GM19025 (cell line): ENCODE results near the gene BTLA.
A peak's percentile ranks its signal among the peaks of the same experiment; 100 is the strongest.
"Not testable (repeated sequence)": the region's sequence is repeated elsewhere in the genome, so short reads cannot be mapped to it uniquely, and the experiment has no call there.

Experiments used
- ATAC-seq: cut with Tn5 transposase; IDR thresholded peaks from one replicate; pipeline ENCODE4 v1.9.1; 2021; ENCODE audit warnings: mild to moderate bottlenecking, low read depth, moderate library complexity; ENCODE audit not compliant: unreplicated experiment

The BTLA gene

DNA sequence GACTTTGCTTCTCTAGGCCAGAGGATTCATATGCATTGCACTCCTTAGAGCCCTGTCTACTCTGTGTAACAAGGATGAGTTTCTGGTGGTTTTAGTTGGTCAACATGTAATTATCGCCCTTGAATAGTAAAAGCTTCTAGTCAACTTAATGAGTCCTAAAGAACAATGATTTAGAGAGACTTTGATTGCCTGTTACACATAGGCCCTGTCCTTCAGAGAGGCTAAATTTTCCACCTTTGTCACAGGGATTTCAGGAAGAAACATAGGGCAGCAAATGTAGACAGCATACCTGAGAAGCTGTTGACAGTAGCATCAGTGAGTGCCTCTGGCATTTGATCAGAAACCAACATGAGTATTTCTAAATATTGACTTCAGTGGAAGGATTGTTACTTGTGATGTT is 7.1 kb downstream of the BTLA start:
- ATAC-seq = no peak

DNA sequence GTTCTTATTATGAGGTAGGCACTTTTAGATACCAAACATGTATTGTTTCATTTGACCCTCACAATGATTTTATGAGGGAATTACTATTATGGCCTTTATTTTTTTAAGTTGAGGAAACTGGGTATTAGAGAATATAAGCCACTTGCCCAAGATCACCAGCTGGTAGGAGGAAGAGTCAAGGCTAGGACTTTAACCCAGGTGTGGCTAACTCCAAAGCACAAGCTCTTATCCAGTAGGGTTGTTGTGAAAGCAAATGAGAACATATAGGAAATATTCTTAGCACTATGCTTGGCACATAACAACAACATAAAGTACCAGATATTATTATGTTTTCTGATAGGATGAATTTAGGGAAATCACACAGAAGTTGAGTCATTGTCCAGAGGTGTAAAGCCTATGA is 7.9 kb downstream of the BTLA start:
- ATAC-seq = no peak

DNA sequence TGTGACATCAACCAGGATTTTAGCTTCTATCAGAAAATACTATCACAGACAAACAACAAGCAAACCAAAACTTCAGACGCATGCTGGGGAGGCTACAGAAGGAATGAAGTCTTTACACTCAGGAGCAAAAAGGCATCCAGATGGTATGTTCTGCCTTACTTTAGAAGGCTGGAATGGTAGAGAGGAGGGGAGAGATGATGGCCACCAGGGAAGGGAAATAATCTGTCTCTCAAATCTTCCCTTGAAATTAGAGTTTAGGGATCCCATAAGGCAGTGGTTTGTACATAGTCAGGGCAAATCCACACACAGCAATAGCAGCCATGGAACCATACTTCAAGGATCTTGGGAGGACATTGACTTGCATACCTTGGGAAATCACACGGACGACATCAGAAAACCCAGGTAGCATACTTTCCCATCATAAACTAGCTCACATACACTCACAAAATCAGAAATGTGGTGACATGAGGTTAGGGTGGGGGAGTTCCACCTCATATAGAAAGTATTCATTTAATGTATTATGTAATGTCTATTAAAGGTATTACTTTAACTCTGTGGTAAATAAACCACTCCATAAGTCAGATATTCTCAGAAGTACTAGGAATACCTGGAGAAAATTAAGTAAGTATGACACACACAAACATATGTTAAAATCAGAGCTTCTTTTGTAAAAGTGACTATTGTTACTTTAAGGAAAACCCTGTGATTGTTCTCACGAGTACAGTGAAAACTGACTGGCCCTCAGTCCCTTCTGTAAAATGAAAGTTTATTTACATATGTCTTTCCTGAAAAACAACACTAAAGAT is 9.4 kb downstream of the BTLA start:
- ATAC-seq = peak; percentile 57

DNA sequence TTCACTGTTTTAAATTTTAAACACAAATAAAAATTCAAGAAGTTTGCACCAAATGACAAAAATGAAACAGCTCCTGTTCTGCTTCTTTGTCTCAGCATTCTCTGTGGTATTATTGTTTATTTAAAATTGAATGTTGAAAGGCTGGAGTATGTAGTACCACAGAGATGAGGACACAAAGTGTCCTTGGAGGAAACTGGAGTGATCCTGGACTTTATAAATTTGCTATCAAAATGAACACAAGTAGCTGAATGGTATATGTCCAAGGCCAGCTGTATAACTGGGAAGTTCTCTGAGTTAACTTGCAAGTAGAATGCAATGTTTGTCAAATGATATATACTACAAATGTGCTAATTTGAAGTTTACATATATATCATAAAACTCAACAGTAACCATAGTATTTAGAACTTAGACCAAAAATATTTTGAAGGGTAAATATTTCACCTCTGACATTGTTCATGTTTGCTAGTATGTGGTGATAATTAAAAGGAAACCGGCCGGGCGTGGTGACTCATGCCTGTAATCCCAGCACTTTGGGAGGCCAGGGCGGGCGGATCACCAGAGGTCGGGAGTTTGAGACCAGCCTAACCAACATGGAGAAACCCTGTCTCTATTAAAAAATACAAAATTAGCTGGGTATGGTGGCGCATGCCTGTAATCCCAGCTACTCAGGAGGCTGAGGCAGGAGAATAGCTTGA is 12.3 kb downstream of the BTLA start:
- no peak for ATAC-seq

DNA sequence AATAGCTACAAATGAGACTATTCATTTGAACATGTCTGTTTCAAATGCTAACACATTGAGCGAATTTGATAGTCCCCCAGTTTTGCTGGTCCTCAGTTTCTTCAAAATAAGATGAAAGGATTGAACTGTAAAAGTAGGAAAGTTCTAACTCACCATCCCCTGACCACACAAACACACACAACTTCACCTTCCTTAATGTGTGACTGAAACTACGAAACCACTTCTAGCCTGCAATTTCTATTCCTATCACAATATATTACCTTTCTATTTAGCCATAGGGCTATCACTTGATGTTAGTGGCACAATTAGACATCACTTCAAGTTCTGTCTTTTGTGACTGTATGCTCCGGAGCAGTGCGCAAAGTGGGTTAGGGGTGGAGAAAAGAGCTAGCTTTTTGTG is 14.9 kb downstream of the BTLA start:
- ATAC-seq = no peak

DNA sequence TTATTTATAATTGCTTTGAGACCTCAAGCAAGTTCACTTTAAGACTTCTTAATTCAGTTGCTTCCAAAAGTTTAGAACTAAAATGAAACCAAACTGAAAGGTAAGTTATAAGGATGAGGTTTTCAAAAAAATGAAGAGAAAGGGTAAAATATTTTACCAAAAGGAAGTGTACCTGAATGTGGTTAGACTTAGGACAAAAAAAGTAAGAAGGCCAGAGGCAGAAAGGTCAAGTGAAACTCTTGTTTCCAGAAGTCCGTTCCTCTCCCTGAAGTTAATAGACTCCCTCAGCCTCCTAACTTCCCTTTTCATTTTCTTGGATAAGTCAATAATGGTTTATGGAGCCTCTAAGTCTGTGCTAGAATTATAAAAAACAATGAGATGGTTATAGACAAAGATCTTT is 16.6 kb downstream of the BTLA start:
- no peak for ATAC-seq

DNA sequence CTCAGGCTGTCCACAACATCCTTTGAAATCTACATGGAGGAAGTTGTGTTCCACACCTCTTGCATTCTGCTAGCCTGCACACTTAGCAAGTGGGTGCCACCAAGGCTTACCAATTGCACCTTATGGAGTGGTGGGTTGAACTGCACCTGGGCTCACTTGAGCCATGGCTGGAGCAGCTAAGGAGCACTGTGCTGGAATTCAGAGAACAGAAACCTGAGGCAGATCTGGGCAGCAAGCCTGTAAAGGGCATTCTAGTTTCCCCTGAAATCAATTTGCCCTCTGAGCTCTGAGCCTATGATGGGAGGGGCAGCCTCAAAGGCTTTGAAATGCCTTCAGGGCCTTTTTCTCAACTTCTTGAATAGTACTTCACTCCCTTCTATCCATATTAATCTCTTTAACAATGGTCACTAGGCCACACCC is 18.0 kb downstream of the BTLA start:
- no peak for ATAC-seq

DNA sequence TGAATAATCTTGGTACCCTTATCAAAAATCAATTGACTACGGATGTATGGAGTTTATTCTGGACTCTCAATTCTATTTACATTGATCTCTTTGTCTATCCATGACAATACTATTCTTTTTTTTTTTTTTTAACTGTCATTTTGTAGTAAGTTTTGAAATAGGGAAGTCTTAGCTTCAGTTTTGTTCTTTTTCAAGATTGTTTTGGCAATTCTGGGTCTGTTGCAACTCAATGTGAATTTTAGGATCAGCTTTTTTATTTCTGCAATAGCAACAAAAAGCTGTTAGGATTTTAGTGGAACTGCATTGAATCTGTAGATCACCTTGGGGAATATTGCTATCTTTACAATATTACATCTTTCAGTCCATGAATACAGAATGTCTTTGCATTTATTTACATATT is 21.4 kb downstream of the BTLA start:
- no peak for ATAC-seq

DNA sequence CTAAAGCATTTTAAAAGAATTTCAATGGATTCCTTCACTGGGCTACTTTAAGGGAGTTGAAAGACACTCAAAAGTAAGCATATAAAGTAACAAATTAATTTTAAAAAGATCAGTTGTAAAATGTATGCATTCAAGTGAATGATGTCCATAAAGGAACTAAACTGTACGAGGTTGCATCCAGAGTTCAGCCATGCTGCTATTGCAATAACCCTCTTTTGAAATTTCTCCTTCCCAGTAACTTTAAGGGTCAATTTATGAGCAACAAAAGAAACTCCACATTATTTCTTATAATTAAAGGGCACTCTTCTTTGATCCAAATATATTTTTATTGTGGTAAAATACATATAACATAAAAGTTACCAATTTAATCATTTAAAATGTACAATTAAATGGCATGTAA is 22.9 kb downstream of the BTLA start:
- no peak for ATAC-seq

DNA sequence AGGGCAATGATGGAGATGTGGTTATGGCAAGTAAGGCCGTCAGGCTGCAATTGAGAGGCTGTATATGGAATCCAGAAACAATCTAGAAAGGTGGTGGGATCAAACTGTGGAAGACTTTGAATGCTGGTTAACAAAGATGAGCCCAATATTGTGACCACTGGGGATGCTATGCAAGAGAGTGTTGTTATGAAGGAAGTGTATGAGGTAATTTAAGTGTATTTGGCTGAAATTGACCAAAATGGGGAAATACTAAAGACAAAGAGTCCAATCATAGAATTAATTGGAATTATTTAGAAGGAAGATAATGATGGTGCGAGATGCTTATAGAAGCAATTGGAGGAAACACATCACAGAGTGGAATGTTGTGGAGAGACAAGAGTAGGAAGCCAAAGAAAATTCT is 24.5 kb downstream of the BTLA start:
- no peak for ATAC-seq

DNA sequence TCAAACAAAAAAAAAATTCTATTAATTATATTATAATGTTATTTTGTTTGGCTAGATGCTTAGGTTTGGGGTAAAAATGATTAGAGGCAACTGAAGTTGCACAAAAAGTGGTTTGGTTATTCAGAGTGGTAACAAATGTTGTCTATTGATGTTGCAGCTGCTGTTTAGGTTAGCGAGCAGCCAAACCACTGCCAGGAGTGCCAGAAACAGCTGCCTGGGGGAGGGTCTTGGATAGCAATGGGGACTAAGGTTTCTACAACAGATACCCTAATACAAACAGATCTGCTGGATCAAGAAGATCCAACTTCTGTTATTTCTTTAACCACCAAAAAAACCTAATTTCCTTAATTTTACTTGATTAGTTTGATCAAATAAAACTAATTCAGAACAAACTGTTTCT is 26.6 kb downstream of the BTLA start:
- ATAC-seq = no peak

DNA sequence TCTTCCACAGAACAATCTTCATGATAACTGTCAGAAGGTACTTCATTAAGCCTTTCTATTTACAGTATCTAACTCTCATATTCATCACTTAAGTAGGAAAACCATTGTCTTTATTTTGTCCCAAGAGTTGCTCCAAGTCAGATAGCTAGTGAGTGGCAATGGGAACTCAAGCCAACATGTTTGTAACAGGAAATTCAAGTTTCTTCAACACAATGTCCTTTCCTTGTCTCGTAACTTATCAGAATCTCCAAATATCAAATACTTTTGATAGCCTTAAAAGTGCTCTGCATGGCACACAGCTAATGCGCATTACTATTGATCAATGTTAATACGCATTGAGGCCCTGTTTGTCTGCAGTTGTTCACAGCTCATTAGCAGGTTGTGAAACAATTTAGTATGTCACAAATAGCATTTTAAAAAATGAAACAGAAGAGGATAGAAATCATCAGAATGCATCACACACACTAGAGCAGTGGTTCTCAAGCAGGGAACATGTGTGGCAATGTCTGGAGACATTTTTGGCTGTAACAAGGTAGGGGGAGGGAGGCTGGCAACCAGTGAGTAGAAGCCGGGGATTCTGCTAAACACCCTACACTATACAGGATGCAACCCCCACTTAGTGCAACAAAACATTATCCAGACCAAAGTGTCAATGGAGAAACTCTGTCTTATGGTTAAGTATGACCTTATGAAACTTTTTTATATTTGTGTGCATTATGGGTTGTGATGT is 27.5 kb downstream of the BTLA start:
- no peak for ATAC-seq

DNA sequence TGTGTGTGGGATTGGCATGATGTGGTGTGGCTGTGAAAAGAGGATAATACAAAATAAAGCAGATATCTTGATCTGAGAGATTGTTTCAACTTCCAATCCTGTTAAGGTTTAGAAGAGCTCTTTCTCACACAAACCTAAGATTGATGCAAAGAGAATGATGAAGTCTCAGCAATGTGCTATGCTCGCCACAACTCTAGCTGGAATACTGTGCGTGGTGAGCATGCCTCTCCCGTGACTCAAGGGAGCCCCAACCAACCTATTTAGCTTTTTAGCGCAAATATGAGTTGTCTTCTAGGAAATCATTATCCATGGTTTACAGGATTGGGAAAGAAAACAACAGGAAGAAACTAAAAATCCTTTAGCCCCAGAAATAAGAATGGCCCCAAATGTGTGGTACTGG is 28.5 kb downstream of the BTLA start:
- ATAC-seq = no peak

DNA sequence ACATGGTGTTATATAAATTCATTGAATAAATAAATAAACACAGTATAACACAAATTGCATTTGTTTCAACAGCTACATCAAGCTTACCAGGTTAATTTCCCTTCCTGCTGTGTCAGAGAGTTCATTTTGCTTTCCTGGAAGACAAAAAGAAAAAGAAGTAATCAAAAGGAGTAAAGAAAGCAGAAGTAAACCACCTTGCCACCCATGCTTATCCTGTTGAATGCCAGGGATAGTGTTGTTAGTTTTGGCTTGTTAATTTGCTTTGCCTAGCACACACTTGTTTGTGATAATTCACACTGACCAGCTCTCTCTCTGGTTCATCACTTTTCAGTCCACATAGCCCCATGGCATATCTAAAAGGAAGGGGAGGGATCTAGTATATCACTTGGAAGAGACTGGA is 29.6 kb downstream of the BTLA start:
- ATAC-seq = no peak

DNA sequence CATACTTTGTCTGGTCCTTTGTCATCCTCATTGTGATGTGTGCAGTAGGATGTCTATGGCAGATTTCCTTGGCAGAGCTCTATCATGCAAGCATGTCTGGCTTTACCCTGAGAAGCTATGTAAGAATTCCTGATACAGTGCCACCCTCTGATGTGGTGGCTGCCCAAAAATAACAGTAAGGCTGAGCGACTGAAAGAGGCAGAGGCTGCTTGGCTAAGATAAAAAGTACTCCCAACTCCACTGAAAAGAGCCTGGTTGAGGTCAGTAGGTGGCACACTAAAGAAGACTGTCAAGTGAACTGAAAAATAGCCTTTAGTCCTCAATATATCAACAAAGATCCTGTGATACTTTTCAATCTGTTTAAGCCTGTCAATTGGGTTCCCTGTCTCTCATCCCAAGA is 31.7 kb downstream of the BTLA start:
- ATAC-seq = no peak

DNA sequence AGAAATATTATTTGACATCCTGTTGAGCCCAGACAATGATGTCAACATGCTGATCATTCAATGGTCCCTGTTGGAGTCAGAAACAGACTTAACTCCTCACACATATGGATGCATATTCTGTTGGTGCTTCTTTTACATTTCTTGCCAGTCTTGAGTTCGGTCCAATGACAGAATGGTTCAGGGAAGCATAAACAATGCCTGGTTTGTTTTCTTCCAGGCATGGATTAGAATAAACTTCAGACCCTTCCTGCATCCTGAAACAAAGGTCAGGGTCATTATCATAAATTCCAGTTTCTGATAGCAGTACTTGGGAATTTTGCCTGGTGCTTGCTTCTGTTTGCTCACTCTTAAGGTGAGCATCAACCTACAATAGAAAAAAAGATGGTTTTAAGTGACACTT is 33.3 kb downstream of the BTLA start:
- no peak for ATAC-seq

DNA sequence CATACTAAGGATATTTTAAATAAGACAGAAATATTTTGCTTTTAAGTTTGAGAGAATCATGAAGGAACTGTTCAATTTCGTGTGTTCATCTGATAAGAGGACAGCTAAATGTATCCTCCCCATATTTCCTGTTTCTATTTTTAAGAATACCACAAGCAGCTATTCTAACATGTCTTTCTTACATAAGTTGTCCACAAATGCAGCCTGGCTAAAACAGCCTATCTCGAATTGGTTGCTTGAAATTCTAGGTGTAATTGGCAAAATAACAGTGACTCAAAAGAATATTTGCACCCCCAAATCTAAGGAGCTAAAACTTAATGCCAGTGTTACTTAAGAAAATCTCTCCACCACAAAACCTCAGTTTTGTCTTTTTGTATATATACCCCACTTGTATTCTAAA is 35.0 kb downstream of the BTLA start:
- ATAC-seq = no peak

DNA sequence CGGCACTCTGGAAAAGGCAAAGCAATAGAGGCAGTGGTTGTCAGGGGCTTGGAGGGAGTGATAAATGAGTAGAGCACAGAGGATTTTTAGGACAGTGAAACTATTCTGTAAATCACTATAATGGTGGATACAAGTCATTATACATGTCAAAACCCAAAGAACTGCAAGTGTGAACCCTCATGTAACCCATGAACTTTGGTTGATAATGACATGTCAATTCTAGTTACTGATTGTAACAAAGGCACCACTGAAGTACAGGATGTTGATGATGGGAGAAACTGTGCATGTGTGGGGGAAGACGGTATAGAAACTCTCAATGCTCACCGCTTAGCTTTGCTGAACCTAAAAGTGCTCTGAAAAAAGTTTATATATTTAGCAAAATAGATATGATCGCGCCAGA is 36.0 kb downstream of the BTLA start:
- peak; percentile 36 for ATAC-seq

DNA sequence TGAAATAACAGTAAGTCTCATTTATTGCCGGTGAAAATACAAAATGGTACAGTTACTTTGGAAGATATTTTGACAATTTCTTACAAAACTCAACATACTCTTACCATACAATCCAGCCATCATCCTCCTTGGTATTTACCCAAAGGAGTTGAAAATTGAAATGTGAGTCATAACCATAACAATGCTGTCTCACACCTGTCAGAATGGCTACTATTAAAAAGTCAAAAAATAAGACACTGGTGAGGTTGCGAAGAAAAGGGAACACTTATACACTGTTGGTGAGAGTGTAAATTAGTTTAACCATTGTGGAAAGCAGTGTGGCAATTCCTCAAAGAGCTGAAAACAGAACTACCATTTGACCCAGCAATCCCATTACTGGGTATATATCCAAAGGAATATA is 37.5 kb downstream of the BTLA start:
- not testable (repeated sequence) for ATAC-seq

DNA sequence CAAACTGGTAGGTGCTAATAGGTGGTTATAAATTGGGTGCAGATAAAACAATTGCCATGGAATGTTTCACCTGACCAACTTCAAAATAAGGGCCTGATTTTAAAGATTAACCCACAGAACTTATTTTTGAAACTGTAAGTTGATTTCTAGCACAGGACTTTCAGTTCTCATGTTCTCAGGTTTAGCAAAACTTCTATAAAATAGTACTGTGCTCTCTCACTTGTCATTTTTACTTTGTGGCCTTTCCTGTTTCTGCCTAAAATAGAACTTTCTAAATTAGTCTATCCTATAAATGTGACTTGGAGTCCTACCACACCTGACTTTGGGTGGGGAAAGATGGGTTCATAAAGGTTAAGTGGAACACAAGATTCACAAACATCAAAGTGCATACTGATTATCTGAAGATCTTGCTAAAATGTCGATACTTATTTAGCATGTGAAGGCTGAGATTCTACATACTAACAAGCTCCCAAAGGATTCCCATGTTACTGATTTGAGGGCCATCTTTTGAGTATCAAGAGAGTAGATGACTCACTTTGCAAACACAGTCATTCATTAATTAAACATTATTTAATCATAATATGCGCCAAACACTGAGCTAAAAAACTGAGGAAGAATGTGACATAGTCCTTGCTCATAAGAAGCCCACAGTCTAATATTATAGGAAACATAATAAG is 38.6 kb downstream of the BTLA start:
- ATAC-seq = peak; percentile 42

DNA sequence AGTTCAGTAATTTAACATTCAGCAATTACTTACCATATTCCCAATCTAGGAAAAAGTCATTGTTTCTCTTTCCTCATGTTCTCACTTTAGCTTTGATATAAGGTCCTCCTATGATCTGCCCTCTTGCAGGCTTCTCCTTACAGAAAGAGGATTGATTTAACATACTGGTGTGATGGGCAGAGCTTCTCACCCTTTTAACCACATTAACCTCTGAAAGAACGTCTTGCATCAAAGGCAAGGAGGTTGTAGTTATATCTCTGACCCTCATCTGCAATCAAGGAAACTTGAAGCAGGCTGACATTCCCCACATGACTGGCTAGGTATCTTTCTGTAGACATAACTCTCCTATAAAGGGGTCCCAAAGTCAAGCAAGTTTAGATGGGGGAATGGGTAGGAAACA is 39.5 kb downstream of the BTLA start:
- ATAC-seq = peak; percentile 35
